ENCODE measurements around the gene RMRP.

Gene RMRP

GRCh38 chr9:35657546-35658136 lies at the start of gene RMRP:
Gene RMRP, minus strand, starts transcription at chr9:35658019.
- TF ChIP-seq GATA2 (IDR thresholded peaks at IDR 0.05; ENCODE audit: low read depth, low read length) = no peak
- TF ChIP-seq GATA3 (IDR thresholded peaks at IDR 0.05; ENCODE audit: low read depth, low read length) = no peak

DNA sequence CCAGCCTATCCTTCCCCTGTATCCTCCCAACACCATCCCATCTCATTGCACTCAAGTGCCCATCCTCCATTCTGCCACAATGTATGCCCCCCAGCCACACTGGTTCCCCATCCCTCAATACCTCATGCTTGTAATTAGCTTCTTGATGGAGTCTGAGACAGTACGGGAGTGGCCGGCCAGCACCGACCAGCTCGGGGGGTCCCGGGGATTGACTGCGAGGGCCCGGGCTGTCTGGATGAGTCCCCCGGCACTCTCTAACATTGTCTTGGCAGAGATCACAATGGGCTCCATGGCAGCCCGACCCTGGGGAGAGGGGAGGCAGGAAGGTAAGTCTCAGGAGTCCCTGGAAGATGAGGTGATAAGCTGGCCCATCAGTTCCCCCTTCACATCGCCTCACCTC lies 49.1 kb upstream of the RMRP start:
- no peak for TF ChIP-seq GATA3 (IDR thresholded peaks at IDR 0.05; ENCODE audit: low read depth, low read length)

DNA sequence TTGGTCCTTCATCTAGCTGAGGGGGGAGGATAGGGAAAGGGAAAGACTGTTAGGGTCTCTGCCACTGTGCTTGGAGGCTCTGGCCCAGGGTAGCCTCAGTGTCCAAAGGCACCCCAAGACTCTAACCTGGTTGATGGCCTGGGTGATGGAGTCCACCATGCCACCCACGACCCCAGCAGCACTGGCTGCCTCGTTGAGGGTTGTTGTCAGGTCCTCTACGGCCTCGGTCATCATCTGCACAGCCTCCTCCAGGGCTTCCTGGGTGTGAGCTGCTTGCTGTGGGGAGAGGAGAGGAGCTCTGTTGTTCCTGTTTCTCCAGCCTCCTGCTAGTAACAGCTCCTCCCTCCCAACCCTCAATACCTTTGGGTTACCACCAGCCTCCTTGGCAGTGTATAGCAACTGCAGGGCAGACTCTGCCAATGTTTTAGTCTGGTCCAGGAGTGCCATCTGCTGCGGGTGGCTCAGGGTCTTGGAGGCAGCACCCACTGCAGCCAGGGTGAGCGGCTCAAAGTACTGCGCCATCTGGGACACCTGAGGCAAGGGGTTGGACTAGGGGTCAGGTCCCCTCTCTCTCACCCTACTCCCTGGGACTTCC lies 48.1 kb upstream of the RMRP start:
- no peak for TF ChIP-seq GATA2 (IDR thresholded peaks at IDR 0.05; ENCODE audit: low read depth, low read length)

DNA sequence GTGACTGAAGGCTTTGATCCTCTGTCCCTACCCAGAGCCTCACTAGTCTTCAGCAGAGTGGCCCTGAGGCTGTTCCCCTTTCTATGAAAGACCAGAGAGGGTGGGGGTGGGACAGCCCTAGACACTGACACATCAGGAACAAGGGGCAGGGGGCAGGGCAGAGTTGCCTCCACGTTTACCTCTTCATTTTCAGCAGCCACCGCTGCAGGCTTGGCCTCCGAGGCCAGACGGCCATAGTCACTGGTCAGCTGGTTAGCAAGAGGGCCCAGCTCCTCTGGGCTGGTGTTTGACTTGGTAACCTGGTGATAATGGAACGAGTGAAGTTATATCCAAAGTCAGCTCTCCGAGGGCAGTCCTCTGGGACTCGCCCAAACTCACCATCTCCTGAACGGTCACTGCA lies 47.6 kb upstream of the RMRP start:
- TF ChIP-seq GATA2 (IDR thresholded peaks at IDR 0.05; ENCODE audit: low read depth, low read length) (no peak), GATA3 (IDR thresholded peaks at IDR 0.05; ENCODE audit: low read depth, low read length) (no peak)

GRCh38 chr9:35703906-35704672 lies 46.3 kb upstream of the RMRP start:
- no peak for TF ChIP-seq GATA3 (IDR thresholded peaks at IDR 0.05; ENCODE audit: low read depth, low read length)
- no peak for TF ChIP-seq GATA2 (IDR thresholded peaks at IDR 0.05; ENCODE audit: low read depth, low read length)

DNA sequence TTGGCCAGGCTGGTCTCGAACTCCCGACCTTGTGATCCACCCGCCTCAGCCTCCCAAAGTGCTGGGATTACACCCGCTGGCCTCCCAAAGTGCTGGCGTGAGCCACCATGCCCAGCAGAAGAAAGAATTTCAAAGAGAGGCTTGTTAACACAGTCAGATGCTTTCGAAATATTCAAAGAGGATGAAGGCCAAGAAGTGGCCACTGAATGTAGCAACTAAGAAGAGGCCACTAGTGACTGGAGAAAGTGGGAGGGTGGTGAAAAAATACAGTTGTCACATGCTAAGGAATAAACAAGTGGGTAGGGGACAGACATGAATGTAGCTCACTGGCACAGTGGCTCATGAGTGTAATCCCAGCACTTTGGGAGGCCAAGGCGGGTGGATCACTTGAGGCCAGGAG lies 44.9 kb upstream of the RMRP start:
- TF ChIP-seq GATA3 (IDR thresholded peaks at IDR 0.05; ENCODE audit: low read depth, low read length) (no peak), GATA2 (IDR thresholded peaks at IDR 0.05; ENCODE audit: low read depth, low read length) (no peak)

GRCh38 chr9:35700942-35701341 lies 43.1 kb upstream of the RMRP start:
- TF ChIP-seq GATA2 (IDR thresholded peaks at IDR 0.05; ENCODE audit: low read depth, low read length) = no peak
- TF ChIP-seq GATA3 (IDR thresholded peaks at IDR 0.05; ENCODE audit: low read depth, low read length) = no peak

GRCh38 chr9:35700031-35700430 lies 42.2 kb upstream of the RMRP start:
- TF ChIP-seq GATA2 (IDR thresholded peaks at IDR 0.05; ENCODE audit: low read depth, low read length) = no peak
- no peak for TF ChIP-seq GATA3 (IDR thresholded peaks at IDR 0.05; ENCODE audit: low read depth, low read length)

DNA sequence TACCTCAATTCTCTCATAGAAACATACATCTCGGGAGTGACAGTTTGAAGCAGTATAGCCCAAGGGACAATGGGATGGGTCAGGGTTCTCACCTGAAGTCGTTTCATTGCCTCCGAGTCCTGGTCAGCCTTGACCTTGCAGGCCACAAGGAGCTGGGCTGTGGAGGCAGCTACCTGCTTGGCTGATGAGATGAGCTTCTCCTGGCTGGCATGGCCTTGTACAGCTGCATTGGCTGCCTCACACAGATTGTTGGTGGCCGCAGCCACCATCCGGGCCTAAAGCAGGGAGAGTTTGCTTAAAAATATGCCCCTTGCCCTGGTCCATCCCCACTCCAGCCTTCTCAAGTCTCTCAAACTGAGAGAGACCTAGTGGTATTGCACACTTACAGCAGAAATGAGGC lies 40.4 kb upstream of the RMRP start:
- TF ChIP-seq GATA3 (IDR thresholded peaks at IDR 0.05; ENCODE audit: low read depth, low read length) (no peak), GATA2 (IDR thresholded peaks at IDR 0.05; ENCODE audit: low read depth, low read length) (no peak)

GRCh38 chr9:35697486-35697885 lies 39.7 kb upstream of the RMRP start:
- no peak for TF ChIP-seq GATA2 (IDR thresholded peaks at IDR 0.05; ENCODE audit: low read depth, low read length)
- no peak for TF ChIP-seq GATA3 (IDR thresholded peaks at IDR 0.05; ENCODE audit: low read depth, low read length)

DNA sequence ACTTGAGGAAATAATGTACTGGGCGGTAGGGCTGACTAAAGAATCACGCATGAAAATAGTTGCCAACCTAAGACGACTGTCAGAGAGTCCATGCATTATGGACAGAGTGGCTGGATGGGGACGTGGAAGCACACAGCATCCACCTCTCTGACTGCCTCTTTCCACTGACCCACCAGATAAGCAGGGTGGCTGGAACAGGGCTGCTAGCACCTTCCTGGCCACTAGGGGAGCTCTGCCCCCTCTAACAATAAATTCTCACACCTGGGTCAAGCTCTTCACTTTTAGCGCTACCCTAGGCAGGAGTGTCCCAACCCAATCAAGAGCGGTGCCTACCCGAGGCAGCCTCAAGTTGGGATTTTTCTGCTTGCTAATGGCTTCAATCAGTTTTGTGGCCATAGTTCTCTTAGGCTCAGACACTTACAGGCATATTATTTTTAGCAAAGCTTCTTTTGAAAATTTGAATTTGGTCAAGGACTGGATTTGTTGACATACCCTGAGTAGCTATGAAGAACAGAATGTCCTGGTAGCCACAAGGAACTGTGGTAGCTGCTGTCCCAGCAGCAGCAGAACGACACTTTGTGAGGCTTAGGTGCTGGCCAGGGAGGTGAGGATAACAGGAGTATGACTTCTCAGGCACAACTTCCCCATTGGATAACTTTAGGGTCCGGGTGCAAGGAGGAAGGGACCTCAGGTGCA lies 38.8 kb upstream of the RMRP start:
- TF ChIP-seq GATA3 (IDR thresholded peaks at IDR 0.05; ENCODE audit: low read depth, low read length) (no peak), GATA2 (IDR thresholded peaks at IDR 0.05; ENCODE audit: low read depth, low read length) (no peak)

- no peak for TF ChIP-seq GATA3 (IDR thresholded peaks at IDR 0.05; ENCODE audit: low read depth, low read length)
- no peak for TF ChIP-seq GATA2 (IDR thresholded peaks at IDR 0.05; ENCODE audit: low read depth, low read length)
Observed at GRCh38 chr9:35695943-35696401, 38.2 kb upstream of the RMRP start.

- TF ChIP-seq GATA2 (IDR thresholded peaks at IDR 0.05; ENCODE audit: low read depth, low read length) = no peak
- TF ChIP-seq GATA3 (IDR thresholded peaks at IDR 0.05; ENCODE audit: low read depth, low read length) = no peak
Observed at GRCh38 chr9:35691757-35692301, 34.0 kb upstream of the RMRP start.

- no peak for TF ChIP-seq GATA3 (IDR thresholded peaks at IDR 0.05; ENCODE audit: low read depth, low read length)
- no peak for TF ChIP-seq GATA2 (IDR thresholded peaks at IDR 0.05; ENCODE audit: low read depth, low read length)
Observed at GRCh38 chr9:35691334-35691650, 33.5 kb upstream of the RMRP start.
